H1 (cell line): ENCODE data around the gene PLCB2. TPM values are rescaled to one million over a fixed set of nuclear protein-coding genes. Genes with fewer than 3 reads are reported as not detected.

Experiments used
- CTCF ChIA-PET: fragments of 300-600 bp; sonication (Branson Sonifier 250); formaldehyde crosslinking; loops from one replicate; lab custom pipeline; 2021; ENCODE audit not compliant: partially characterized antibody; lab: Charles Lee
- POLR2A ChIA-PET: fragments of 300-600 bp; sonication (Branson Sonifier 250); formaldehyde crosslinking; loops from one replicate; lab custom pipeline; 2021; ENCODE audit warnings: inconsistent platforms; ENCODE audit not compliant: partially characterized antibody; lab: Charles Lee
- DNase-seq, 2 experiments: peaks; one replicate each; pipeline versions ENCODE4 v3.0.0 to v3.0.0-alpha.2; 2010 to 2022; ENCODE audit warnings: low spot score in 2 of 2, low read depth in 1 of 2, mixed read lengths in 1 of 2
- FAIRE-seq: peaks from 2 replicates; lab custom pipeline; 2011; peaks lifted over from hg19 to GRCh38; lab: Jason Lieb, UNC
- H2AFZ ChIP-seq: 2 replicates; pipeline ENCODE4 v1.8.1; 2012; ENCODE audit warnings: low read length, inconsistent platforms
- H2AK5ac ChIP-seq: 2 replicates; pipeline ENCODE4 v1.6.1; 2013; ENCODE audit warnings: low read depth, low read length
- H2BK120ac ChIP-seq: replicated peaks from 2 replicates; pipeline ENCODE3; 2013; ENCODE audit warnings: low read depth, low read length, inconsistent platforms
- H2BK12ac ChIP-seq: 2 replicates; pipeline ENCODE4 v1.6.1; 2013; ENCODE audit warnings: low read depth, low read length
- H2BK15ac ChIP-seq: 2 replicates; pipeline ENCODE4 v1.6.1; 2013; ENCODE audit warnings: low read length
- H2BK20ac ChIP-seq: 2 replicates; pipeline ENCODE4 v1.6.1; 2013; ENCODE audit warnings: low read length
- H2BK5ac ChIP-seq: 2 replicates; pipeline ENCODE4 v1.6.1; 2013; ENCODE audit warnings: low read depth, low read length
- H3K14ac ChIP-seq: 2 replicates; pipeline ENCODE4 v1.6.1; 2013; ENCODE audit warnings: inconsistent platforms; ENCODE audit not compliant: insufficient read length
- H3K18ac ChIP-seq: 2 replicates; pipeline ENCODE4 v1.6.1; 2013; ENCODE audit warnings: low read length; ENCODE audit errors: extremely low read depth
- H3K23ac ChIP-seq: 2 replicates; pipeline ENCODE4 v1.6.1; 2013; ENCODE audit warnings: inconsistent platforms; ENCODE audit not compliant: insufficient read length
- H3K23me2 ChIP-seq: 2 replicates; pipeline ENCODE4 v1.6.1; 2013; ENCODE audit warnings: low read depth, low read length
- H3K27ac ChIP-seq: 2 replicates; pipeline ENCODE4 v1.6.1; 2011; ENCODE audit warnings: low read depth, low read length, inconsistent platforms
- H3K27me3 ChIP-seq, 4 experiments: replicated peaks in 1 of 4; 1 replicate in 1 of 4; 2 replicates in 3 of 4; pipeline versions ENCODE4 v1.6.1 to v1.8.1; 2011 to 2013; ENCODE audit warnings: low read length in 3 of 4, mild to moderate bottlenecking in 3 of 4, inconsistent platforms in 2 of 4, mixed read lengths in 2 of 4, moderate library complexity in 1 of 4; ENCODE audit not compliant: control insufficient read depth in 3 of 4, insufficient read depth in 3 of 4; ENCODE audit errors: extremely low read depth in 1 of 4
- H3K36me3 ChIP-seq, 4 experiments: 2 replicates each; pipeline versions ENCODE4 v1.6.1 to v1.8.1; 2011 to 2013; ENCODE audit warnings: mild to moderate bottlenecking in 4 of 4, low read length in 3 of 4, moderate library complexity in 2 of 4, control low read depth in 1 of 4, inconsistent platforms in 1 of 4; ENCODE audit not compliant: insufficient read depth in 4 of 4, control insufficient read depth in 2 of 4
- H3K4ac ChIP-seq: replicated peaks from 2 replicates; pipeline ENCODE3; 2013; ENCODE audit warnings: low read length, low read depth, mixed read lengths, inconsistent platforms; ENCODE audit not compliant: insufficient read length
- H3K4me1 ChIP-seq, 4 experiments: replicated peaks in 1 of 4; 1 replicate in 1 of 4; 2 replicates in 3 of 4; pipeline versions ENCODE4 v1.6.1 to v1.8.1; 2011 to 2013; ENCODE audit warnings: low read length in 3 of 4, inconsistent platforms in 2 of 4, mixed read lengths in 1 of 4; ENCODE audit not compliant: insufficient read depth in 4 of 4, control insufficient read depth in 3 of 4
- H3K4me2 ChIP-seq, 2 experiments: 2 replicates each; pipeline versions ENCODE4 v1.6.1 to v1.8.1; 2011 to 2013; ENCODE audit warnings: low read depth in 2 of 2, low read length in 2 of 2, control low read depth in 1 of 2, inconsistent platforms in 1 of 2, mild to moderate bottlenecking in 1 of 2; ENCODE audit not compliant: insufficient read depth in 1 of 2
- H3K4me3 ChIP-seq, 4 experiments: fragments of 200-600, 300-600 bp in 1 of 4; sonication (generic), shearing (Covaris generic), sonication (Bioruptor Twin) in 1 of 4; 2 replicates each; pipeline versions ENCODE4 v1.5.1 to v1.8.1; 2011 to 2016; ENCODE audit warnings: low read length in 4 of 4, low read depth in 3 of 4, control low read depth in 2 of 4, inconsistent platforms in 2 of 4, mild to moderate bottlenecking in 2 of 4, mixed read lengths in 1 of 4, moderate library complexity in 1 of 4; ENCODE audit not compliant: insufficient read depth in 2 of 4; ENCODE audit errors: extremely low read depth in 1 of 4
- H3K56ac ChIP-seq: replicated peaks from 2 replicates; pipeline ENCODE3; 2013; ENCODE audit warnings: low read depth, mild to moderate bottlenecking, mixed read lengths, low read length, inconsistent platforms; ENCODE audit not compliant: insufficient read length
- H3K79me1 ChIP-seq: 2 replicates; pipeline ENCODE4 v1.6.1; 2013; ENCODE audit warnings: low read depth, low read length, control low read depth
- H3K79me2 ChIP-seq, 2 experiments: 2 replicates each; pipeline versions ENCODE4 v1.6.1 to v1.8.1; 2012 to 2013; ENCODE audit warnings: low read length in 2 of 2, mild to moderate bottlenecking in 2 of 2, inconsistent platforms in 1 of 2; ENCODE audit not compliant: insufficient read depth in 2 of 2, control insufficient read depth in 1 of 2
- H3K9ac ChIP-seq, 4 experiments: replicated peaks in 1 of 4; 1 replicate in 1 of 4; 2 replicates in 3 of 4; pipeline versions ENCODE4 v1.6.1 to v1.8.1; 2011 to 2013; ENCODE audit warnings: low read depth in 3 of 4, low read length in 3 of 4, control low read depth in 2 of 4, mild to moderate bottlenecking in 2 of 4, moderate library complexity in 2 of 4, inconsistent platforms in 1 of 4; ENCODE audit errors: extremely low read depth in 1 of 4
- H3K9me3 ChIP-seq, 2 experiments: 2 replicates each; pipeline versions ENCODE4 v1.6.1 to v1.8.1; 2012 to 2013; ENCODE audit warnings: mild to moderate bottlenecking in 2 of 2, moderate library complexity in 2 of 2, control low read depth in 1 of 2, inconsistent platforms in 1 of 2, low read depth in 1 of 2, low read length in 1 of 2, mixed read lengths in 1 of 2; ENCODE audit not compliant: insufficient read depth in 2 of 2
- H4K20me1 ChIP-seq, 2 experiments: replicated peaks in 1 of 2; 2 replicates each; pipeline versions ENCODE3 to v1.8.1; 2011 to 2013; ENCODE audit warnings: inconsistent platforms in 2 of 2, low read length in 2 of 2, mild to moderate bottlenecking in 1 of 2; ENCODE audit not compliant: insufficient read depth in 2 of 2, control insufficient read depth in 1 of 2
- H4K5ac ChIP-seq: 2 replicates; pipeline ENCODE4 v1.6.1; 2013; ENCODE audit warnings: low read length, low read depth, mixed read lengths, inconsistent platforms; ENCODE audit not compliant: insufficient read length
- H4K8ac ChIP-seq: 2 replicates; pipeline ENCODE4 v1.8.0; 2013; ENCODE audit warnings: mild to moderate bottlenecking, moderate library complexity, low read length, inconsistent platforms; ENCODE audit not compliant: insufficient read depth; ENCODE audit errors: extremely low read depth
- H4K91ac ChIP-seq: replicated peaks from 2 replicates; pipeline ENCODE3; 2013; ENCODE audit warnings: low read length, mixed read lengths, inconsistent platforms; ENCODE audit not compliant: insufficient read length
- RFX5 ChIP-seq: IDR thresholded peaks from 2 replicates; pipeline ENCODE4 v1.6.1; 2011; ENCODE audit warnings: low read depth, low read length, improper control_type of control experiment, borderline replicate concordance
- SIRT6 ChIP-seq: IDR thresholded peaks from one replicate; pipeline ENCODE4 v1.7.1; 2012; ENCODE audit warnings: low read length, inconsistent platforms
- TAF1 ChIP-seq: IDR thresholded peaks from 2 replicates; pipeline ENCODE4 v1.6.1; 2011; ENCODE audit warnings: mild to moderate bottlenecking, low read depth, low read length
- WGBS, 2 experiments: shearing (Covaris generic) in 1 of 2; methylation state at CpG; one replicate each; pipeline versions ENCODE4 v1.1.6 to v1.1.7; 2013 to 2015; ENCODE audit warnings: low lambda C conversion rate in 2 of 2, mixed read lengths in 2 of 2, inconsistent platforms in 1 of 2, low coverage in 1 of 2, missing lambda C conversion rate in 1 of 2; ENCODE audit not compliant: insufficient replicate concordance in 2 of 2, insufficient coverage in 1 of 2, insufficient read length in 1 of 2; ENCODE audit errors: extremely low coverage in 1 of 2, missing lambda C conversion rate in 1 of 2; 5-methylcytosine and 5-hydroxymethylcytosine counted together
- polyA plus RNA-seq, 7 experiments: library from polyadenylated mRNA; depleted of rRNA in 3 of 7; stranded (reverse) in 5 of 7; unstranded in 2 of 7; fragments of >200 nt in 5 of 7; fragments of 200-250 nt in 2 of 7; gene quantifications; 1 replicate in 5 of 7; 2 replicates in 1 of 7; 4 replicates in 1 of 7; pipeline versions ENCODE4 v1.2.1 to v1.2.3, GENCODE V29; 2011 to 2013; ENCODE audit warnings: missing spikeins in 2 of 7, mixed read lengths in 2 of 7
- total RNA-seq: library from RNA; stranded (reverse); fragmentation: NEBNext Ultra II Directional; extraction: Animal tissue kit (Norgen Biotek cat#: 25700); gene quantifications from 2 replicates; pipeline ENCODE4 v1.2.1, GENCODE V29; 2021

Gene PLCB2
- total and polyA plus RNA-seq, 2 of the 8 experiments (the other 6 are each of a cell fraction or from before 2014, with no cell fraction given) = 7.2 to 8.4 TPM

GRCh38 chr15:40247406-40247971, 60.2 kb downstream of the PLCB2 start:
- no peak overlapping the region for H4K91ac ChIP-seq
- H4K20me1 ChIP-seq = no peaks in the 10 kb centered on the region
- H3K4me2 ChIP-seq = no peak overlapping the region
- 83% methylated on average over 12 of the region's 12 CpGs; no CpG with 5 or more reads in 1 of the 2 experiments for WGBS, 2 experiments
- no peak overlapping the region for H3K9ac ChIP-seq
- H3K4ac ChIP-seq = no peak overlapping the region
- no peaks in the 10 kb centered on the region for H3K36me3 ChIP-seq
- no peak overlapping the region for H3K18ac ChIP-seq
- no peaks in the 10 kb centered on the region for H3K79me1 ChIP-seq
- no peak overlapping the region for H3K23ac ChIP-seq
- H2BK120ac ChIP-seq = no peak overlapping the region
- TF ChIP-seq RFX5 (no peak), SIRT6 (no peak), TAF1 (no peak)
- H3K9me3 ChIP-seq = no peaks in the 10 kb centered on the region
- H2BK5ac ChIP-seq = no peak overlapping the region
- H3K27ac ChIP-seq = no peak overlapping the region
- CTCF ChIA-PET = interaction anchor here (0.9 to 46.3 kb wide), 8 partner anchors 18 to 141 kb away, joined by 3 to 1340 read pairs (median 4); no protein-coding TSS in a partner anchor
- no peak overlapping the region for H3K4me3 ChIP-seq
- no peak overlapping the region for H2BK15ac ChIP-seq
- H4K5ac ChIP-seq = no peak overlapping the region
- DNase-seq (no peak), FAIRE-seq (no peak)
- no peak overlapping the region for H3K14ac ChIP-seq
- peaks cover 5 to 18% (median 12%) of the 10 kb centered on the region in 4 experiments; a peak in 6 of 7 replicates for H3K27me3 ChIP-seq
- POLR2A ChIA-PET = interaction anchor here (0.8 to 6.7 kb wide), 7 partner anchors 7 to 91 kb away, joined by 3 to 47 read pairs (median 3); partner anchors contain the start of gene PAK6
- peaks cover 0 to 14% (median 13%) of the 10 kb centered on the region in 4 experiments; a peak in 5 of 7 replicates for H3K4me1 ChIP-seq
- H3K56ac ChIP-seq = no peak overlapping the region
- H3K79me2 ChIP-seq = no peaks in the 10 kb centered on the region
- H3K23me2 ChIP-seq = peaks cover 1% of the 10 kb centered on the region; the same call in 1 of the 2 replicates
- no peak overlapping the region for H4K8ac ChIP-seq
- H2BK12ac ChIP-seq = no peak overlapping the region
- no peak overlapping the region for H2AFZ ChIP-seq
- H2BK20ac ChIP-seq = no peak overlapping the region
- H2AK5ac ChIP-seq = no peak overlapping the region
